Bronchial epithelial cell (primary cell): ENCODE results near the gene SLC4A3. TPM values are rescaled to one million over a fixed set of nuclear protein-coding genes. Genes with fewer than 3 reads are reported as not detected.

ENCODE experiments used
- DNase-seq: peaks from one replicate; pipeline ENCODE4 v3.0.0-alpha.2; 2010; ENCODE audit warnings: low read depth
- FAIRE-seq: peaks from 2 replicates; lab custom pipeline; 2011; peaks lifted over from hg19 to GRCh38; lab: Jason Lieb, UNC
- H3K27me3 ChIP-seq: 2 replicates; pipeline ENCODE4 v1.5.1; 2011; ENCODE audit warnings: low read length; ENCODE audit not compliant: control insufficient read depth, insufficient read depth
- H3K36me3 ChIP-seq: 2 replicates; pipeline ENCODE4 v1.5.1; 2011; ENCODE audit warnings: low read length; ENCODE audit not compliant: control insufficient read depth, insufficient read depth
- H3K4me3 ChIP-seq: 2 replicates; pipeline ENCODE4 v1.5.1; 2011; ENCODE audit warnings: mild to moderate bottlenecking, low read depth, low read length, control low read depth
- total RNA-seq: library from RNA; depleted of rRNA; stranded (reverse); fragments of >200 nt; gene quantifications from 2 replicates; pipeline ENCODE4 v1.2.1, GENCODE V29; 2014
- TF ChIP-seq, protein P1 (sequence below): IDR thresholded peaks from 2 replicates; pipeline ENCODE4 v1.5.1; 2011; ENCODE audit warnings: mild to moderate bottlenecking, moderate library complexity, low read length, control low read depth, inconsistent platforms; ENCODE audit not compliant: insufficient read depth, severe bottlenecking

The SLC4A3 gene, protein sequence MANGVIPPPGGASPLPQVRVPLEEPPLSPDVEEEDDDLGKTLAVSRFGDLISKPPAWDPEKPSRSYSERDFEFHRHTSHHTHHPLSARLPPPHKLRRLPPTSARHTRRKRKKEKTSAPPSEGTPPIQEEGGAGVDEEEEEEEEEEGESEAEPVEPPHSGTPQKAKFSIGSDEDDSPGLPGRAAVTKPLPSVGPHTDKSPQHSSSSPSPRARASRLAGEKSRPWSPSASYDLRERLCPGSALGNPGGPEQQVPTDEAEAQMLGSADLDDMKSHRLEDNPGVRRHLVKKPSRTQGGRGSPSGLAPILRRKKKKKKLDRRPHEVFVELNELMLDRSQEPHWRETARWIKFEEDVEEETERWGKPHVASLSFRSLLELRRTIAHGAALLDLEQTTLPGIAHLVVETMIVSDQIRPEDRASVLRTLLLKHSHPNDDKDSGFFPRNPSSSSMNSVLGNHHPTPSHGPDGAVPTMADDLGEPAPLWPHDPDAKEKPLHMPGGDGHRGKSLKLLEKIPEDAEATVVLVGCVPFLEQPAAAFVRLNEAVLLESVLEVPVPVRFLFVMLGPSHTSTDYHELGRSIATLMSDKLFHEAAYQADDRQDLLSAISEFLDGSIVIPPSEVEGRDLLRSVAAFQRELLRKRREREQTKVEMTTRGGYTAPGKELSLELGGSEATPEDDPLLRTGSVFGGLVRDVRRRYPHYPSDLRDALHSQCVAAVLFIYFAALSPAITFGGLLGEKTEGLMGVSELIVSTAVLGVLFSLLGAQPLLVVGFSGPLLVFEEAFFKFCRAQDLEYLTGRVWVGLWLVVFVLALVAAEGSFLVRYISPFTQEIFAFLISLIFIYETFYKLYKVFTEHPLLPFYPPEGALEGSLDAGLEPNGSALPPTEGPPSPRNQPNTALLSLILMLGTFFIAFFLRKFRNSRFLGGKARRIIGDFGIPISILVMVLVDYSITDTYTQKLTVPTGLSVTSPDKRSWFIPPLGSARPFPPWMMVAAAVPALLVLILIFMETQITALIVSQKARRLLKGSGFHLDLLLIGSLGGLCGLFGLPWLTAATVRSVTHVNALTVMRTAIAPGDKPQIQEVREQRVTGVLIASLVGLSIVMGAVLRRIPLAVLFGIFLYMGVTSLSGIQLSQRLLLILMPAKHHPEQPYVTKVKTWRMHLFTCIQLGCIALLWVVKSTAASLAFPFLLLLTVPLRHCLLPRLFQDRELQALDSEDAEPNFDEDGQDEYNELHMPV
- 1.6 and 3.6 TPM in 2 replicates for total RNA-seq

DNA sequence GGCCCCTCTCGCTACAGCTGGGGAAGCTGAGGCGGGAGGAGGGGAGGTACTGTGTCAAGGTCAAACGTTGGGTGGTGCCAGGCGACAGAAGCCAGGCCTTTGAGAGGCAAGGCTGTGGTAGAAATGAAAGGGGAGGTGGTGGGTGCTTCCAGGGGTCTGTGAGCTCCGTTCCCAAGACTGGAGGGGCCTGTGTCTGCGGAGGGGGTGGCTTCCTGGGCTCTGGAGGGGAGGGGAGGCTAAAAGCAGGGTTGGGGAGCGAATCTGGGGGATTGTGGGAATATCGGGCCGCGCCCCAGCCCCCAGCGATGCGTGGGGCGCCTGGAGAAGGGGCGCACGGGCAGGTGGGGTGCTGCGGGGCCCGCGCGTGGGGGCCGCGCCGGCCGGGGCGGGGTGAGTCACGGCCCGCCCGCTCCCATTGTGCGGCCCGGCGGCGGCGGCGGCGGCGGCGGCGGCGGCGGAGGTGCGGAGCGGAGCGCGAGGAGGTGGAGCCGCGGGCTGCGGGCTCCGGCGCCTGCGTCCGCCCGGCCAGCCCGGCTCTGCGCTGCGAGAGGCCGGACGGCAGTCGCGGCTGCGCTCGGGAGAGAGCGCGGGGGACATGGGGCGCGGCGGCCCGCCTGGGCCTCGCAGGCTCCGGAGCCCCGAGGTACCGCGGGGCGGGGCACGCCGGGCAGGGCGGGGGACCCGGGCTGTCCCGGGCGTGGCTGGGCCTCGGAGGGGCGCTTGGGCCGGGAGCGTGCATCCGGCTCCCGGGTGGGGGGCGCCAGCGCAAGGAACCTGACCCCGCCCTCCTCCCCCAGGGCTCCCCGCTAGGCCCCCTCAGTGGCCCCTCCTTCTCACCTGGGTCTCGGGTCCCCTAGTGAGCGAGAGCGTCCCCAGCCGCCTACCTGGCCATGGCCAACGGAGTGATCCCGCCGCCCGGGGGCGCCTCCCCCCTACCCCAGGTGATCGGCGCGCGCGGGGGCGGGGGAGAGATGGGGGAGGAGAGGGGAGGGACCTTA is at the start of gene SLC4A3:
Gene SLC4A3, plus strand, starts transcription at position 528 of the 998 bp plus-strand sequence. Its CDS starts 363 bp downstream, at position 891.
- no peaks in the 10 kb centered on the region for H3K36me3 ChIP-seq
- H3K4me3 ChIP-seq, result peak within 1 kb of the TSS; percentile 54
- DNase-seq, result no peak
- H3K27me3 ChIP-seq, result peaks cover 3% of the 10 kb centered on the region
- TF ChIP-seq, protein P1, sequence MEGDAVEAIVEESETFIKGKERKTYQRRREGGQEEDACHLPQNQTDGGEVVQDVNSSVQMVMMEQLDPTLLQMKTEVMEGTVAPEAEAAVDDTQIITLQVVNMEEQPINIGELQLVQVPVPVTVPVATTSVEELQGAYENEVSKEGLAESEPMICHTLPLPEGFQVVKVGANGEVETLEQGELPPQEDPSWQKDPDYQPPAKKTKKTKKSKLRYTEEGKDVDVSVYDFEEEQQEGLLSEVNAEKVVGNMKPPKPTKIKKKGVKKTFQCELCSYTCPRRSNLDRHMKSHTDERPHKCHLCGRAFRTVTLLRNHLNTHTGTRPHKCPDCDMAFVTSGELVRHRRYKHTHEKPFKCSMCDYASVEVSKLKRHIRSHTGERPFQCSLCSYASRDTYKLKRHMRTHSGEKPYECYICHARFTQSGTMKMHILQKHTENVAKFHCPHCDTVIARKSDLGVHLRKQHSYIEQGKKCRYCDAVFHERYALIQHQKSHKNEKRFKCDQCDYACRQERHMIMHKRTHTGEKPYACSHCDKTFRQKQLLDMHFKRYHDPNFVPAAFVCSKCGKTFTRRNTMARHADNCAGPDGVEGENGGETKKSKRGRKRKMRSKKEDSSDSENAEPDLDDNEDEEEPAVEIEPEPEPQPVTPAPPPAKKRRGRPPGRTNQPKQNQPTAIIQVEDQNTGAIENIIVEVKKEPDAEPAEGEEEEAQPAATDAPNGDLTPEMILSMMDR, result no peak
- FAIRE-seq, result no peak

DNA sequence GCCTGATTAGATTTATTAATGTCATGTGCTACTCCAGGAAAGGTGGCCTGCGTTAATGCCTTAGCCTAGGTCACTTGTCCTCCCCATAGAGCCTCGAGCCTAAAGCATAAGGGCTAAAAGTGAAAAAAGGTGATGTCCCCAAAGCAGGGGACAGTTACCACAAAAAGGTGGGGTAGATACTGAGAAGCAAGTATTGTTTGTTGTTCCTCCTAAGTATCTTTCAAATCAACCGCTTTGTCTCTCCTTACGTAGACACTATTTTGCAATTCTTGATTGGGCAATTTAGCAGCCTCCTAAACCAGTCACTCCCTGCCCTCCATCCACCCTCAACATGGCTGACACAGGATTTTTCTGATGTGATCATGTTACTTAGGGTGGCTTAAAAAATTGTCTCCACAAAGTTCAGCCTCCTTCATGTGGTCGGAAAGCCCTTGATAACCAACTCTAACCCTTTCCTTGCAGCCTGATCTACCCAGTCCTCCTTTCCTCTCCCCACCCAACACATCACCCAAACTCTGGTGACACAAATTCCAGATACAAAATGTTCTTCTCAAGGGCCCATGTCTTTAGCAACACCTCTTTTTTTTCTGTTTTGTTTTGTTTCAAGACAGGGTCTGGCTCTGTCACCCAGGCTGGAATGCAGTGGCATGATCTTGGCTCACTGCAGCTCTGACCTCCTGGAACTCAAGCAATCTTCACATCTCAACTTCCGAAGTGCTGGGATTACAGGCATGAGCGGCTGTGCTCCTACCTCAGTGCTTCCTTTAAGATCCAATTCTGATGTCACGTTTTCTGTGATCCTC is 48.4 kb upstream of the SLC4A3 start:
- H3K36me3 ChIP-seq, result no peaks in the 10 kb centered on the region
- no peak overlapping the region for H3K4me3 ChIP-seq
- DNase-seq, result peak; percentile 57
- TF ChIP-seq, protein P1, result no peak
- peak; percentile 18 for FAIRE-seq
- no peaks in the 10 kb centered on the region for H3K27me3 ChIP-seq

DNA sequence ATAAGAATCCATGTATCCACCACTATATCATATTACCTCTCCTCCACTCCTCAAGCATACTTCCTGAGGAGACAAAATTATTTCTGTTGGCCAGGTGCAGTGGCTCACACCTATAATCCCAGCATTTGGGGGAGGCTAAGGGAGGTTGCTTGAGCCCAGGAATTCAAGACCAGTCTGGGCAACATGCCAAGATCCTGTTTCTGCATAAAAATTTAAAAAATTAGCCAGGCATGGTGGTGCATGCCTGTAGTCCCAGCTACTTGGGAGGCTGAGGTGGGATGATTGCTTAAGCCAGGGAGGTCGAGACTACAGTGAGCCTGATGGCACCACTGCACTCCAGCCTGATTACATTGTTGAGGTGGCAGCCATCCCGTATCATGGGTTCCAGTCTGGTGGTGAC is 46.1 kb upstream of the SLC4A3 start:
- Histone ChIP-seq H3K36me3 (no peaks in the 10 kb centered on the region), H3K4me3 (no peak overlapping the region), H3K27me3 (no peaks in the 10 kb centered on the region)
- TF ChIP-seq, protein P1, result no peak
- FAIRE-seq (no peak), DNase-seq (no peak)

DNA sequence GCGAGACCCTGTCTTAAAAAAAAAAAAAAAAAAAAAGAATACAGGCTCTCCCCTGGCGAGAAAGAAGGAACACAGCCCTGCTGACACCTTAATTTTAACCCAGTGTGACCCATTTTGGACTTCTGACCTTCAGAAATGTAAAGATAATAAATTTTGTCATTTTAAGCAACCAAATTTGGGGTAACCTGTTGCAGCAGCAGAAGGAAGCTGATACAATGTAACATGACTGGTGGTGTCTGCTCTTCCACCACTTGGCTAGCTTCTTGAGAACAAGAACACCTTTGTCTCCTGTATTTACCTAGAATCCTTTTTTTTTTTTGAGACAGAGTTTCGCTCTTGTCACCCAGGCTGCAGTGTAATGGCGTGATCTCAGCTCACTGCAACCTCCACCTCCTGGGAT is 36.3 kb upstream of the SLC4A3 start:
- no peak for FAIRE-seq
- TF ChIP-seq, protein P1, result no peak
- H3K27me3 ChIP-seq, result no peaks in the 10 kb centered on the region
- H3K36me3 ChIP-seq, result no peaks in the 10 kb centered on the region
- DNase-seq, result no peak
- H3K4me3 ChIP-seq, result no peak overlapping the region
